GM12874 (cell line): Measurements from ENCODE around the gene SLC15A4.

ENCODE experiments used
- TF ChIP-seq, protein P1 (sequence below): IDR thresholded peaks from 2 replicates; pipeline ENCODE4 v1.5.1; 2011; ENCODE audit warnings: low read depth, mild to moderate bottlenecking, control low read depth, low read length, moderate library complexity; ENCODE audit not compliant: insufficient read depth

Gene SLC15A4

DNA sequence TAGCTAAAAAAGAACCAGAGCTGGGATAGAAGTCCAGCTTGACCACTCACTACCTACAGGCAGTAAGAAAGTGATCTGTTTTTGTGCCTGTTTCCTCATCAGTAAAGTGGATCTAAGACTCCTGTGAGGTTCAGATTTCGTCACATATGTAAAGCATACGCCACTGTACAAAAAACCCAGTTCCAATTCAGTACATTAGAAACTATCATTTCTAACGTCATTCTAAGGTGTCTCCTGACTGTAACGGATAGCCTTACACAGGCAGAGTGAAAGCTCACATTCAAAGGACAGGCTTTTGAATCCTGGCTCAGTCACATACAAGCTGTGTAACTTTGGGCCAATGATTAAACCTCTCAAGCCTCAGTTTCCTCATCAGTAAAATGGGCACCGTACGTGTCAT is 3.5 kb downstream of the SLC15A4 start:
- TF ChIP-seq, protein P1, sequence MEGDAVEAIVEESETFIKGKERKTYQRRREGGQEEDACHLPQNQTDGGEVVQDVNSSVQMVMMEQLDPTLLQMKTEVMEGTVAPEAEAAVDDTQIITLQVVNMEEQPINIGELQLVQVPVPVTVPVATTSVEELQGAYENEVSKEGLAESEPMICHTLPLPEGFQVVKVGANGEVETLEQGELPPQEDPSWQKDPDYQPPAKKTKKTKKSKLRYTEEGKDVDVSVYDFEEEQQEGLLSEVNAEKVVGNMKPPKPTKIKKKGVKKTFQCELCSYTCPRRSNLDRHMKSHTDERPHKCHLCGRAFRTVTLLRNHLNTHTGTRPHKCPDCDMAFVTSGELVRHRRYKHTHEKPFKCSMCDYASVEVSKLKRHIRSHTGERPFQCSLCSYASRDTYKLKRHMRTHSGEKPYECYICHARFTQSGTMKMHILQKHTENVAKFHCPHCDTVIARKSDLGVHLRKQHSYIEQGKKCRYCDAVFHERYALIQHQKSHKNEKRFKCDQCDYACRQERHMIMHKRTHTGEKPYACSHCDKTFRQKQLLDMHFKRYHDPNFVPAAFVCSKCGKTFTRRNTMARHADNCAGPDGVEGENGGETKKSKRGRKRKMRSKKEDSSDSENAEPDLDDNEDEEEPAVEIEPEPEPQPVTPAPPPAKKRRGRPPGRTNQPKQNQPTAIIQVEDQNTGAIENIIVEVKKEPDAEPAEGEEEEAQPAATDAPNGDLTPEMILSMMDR, result no peak

DNA sequence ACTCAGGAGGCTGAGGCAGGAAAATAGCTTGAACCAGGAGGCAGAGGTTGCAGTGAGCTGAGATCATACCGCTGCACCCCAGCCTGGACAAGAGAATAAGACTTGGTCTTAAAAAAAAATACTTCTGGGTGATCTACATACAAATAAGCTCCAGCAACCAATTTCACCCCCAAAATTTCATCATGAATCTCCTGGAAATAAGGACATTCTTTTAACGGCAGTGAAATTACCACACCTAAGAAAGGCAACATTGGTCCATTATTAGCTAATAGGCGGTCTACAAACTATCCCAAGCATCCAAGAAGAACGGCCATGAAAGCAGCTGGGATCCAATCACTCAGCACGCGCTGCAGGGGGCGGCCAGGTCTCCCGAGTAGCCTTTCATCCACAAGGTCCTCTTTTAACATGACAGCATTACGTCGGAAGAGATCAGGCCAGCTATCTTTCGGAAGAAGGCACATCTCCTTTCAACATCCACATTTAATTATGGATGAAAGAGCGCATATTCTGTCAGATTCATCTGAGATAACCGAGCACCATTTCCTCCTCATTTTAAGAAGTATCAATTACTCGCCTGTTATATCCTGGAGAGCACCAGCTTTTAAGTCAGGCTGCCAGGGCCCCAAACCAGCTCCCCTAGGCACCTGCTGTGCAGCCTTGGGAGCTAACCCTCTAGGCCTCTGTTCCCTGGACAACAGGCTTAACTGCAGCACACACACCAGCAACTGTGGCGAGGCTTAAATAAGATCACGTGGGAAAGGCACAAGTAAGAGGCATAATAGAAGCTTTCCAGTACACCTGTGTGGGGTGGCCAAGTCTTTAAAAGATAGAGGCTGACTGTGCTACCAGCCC is 4.2 kb downstream of the SLC15A4 start:
- TF ChIP-seq, protein P1, result no peak

DNA sequence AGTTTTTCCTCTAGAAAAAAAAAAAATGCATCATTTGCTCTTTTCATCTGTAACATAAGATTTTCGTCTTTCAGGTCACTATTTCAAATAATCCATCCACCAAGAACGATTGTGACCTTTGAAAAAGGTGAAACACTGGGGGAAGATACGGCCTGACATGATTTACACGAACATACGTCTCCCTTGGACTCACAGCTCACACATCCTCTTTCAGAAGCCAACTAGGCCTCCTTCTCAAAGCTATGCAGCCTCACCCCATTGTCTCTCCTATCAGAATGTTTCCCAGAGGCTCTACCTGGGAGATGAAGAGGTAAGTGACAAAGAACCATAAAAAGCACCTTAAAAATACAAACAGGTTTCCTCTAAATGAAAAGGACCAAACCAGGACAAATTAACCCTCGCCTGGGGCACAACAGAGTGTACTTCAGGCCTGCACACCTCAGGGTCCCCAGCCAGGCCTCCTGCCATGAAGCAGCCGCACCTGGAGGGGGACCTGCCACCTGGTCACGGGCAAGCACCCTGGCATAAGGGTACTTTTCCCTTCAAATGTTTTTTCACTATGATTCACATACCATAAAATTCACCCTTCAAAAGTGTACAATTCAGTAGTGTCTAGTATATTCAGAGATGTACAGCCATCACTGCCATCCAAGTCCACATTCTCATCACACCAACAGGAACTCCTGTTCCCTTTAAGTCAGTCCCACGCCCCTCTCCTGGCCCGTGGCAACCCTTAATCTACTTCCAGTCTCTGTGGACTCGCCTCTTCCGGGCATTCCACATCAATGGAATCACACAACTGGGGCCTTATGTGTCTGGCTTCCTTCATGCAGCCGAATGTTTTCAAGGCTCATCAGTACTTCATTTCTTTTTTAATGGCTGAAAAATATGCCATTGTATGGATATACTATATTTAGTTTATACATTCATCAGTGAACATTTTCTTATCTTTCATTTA is 5.4 kb downstream of the SLC15A4 start:
- TF ChIP-seq, protein P1, result no peak

DNA sequence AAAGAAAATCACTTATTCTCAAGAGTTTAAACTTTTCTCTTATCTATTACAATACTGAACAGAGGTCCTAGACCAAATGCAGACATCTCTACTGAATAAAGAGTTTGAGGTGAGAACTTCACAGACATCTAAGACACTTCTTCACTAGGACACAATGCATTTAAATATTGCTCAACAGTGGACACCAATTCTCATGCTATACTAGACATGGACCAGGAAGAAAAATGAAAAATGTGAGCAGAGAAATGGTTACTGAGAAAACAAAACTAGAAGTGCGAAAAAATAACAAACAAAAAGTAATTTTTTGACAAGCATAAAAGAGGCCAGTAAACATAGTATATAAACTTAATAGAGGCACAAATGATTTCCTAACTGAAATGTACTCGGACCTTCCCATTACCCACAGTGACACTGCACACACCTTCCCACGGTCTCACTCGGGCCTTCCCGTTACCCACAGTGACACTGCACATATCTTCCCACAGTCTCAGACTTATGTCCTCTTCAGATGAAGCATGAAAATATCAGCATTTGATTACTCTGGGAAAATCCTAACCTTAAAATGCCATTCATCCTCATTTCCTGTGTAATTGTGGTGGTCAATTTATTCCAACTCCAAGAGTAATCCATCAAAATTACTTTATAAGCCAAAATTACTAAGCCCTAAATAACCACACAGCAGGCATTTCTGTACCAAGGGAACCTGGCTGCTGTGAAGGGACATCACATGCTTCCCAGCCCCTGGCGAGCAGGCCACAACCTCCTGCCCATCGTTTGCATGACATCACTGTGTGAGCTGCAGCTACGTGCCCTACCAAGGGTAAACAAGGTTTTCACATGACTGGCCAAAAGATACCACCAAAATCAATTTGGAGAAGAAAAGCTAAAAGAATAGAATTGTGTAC is 6.4 kb downstream of the SLC15A4 start:
- TF ChIP-seq, protein P1, result no peak

DNA sequence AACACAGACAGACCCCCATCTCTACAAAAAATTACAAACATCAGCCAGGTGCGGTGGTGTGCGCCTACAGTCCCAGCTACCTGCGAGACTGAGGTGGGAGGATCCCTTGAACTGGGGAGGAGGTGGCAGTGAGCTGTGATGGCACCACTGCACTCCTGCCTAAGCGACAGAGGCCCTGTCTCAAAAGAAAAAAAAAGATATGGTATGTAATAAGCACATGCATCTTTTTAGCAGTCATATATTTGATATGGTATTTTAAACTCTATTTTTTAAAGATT is 7.2 kb downstream of the SLC15A4 start:
- TF ChIP-seq, protein P1, result no peak

DNA sequence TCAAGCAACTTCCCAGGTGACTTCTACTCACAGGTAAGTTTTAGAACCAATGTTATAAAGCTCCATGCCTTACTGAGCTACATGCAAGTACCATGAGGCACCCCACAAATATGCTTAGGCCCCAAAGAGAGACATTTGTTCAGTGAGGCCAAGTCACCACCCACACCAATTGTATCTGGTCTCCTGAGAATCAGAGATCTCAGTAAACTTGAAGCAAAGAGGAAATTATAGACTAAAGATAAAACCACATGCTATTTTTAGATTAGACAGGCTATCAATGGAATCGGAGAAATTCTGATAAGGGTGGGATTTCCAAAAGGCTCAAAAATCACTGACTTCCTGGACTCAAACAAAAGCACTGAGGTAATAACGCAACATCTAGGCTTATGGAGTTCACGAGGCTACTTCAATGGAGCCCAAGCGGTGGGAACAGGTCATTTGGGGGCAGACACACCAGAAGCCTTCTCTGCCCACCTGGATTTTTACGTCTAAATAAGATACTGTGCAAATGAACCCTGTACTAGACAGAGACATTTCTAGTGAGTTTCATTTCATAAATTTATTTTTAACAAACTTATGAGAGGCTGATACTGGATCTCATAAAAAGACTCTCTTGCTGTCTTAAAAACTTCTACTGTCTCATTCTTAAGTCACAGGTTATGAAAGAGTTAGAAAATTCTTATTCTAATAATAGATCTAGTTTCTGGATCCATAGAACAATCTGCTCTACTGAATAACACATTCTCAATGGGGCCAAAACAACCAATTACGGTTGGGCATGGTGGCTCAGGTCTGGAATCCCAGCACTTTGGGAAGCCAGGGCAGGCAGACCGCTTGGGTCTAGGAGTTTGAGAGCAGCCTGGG is 7.7 kb downstream of the SLC15A4 start:
- TF ChIP-seq, protein P1, result no peak
